Vagina (tissue), 2 donors: ENCODE results near the gene SH3BGR. TPM values are rescaled to one million over a fixed set of nuclear protein-coding genes. Genes with fewer than 3 reads are reported as not detected.

ENCODE experiments used
- DNase-seq, 2 donors: peaks; one replicate each; pipeline ENCODE4 v3.0.0-alpha.2; 2017; ENCODE audit errors: extremely low spot score in 2 of 2
- H3K27ac ChIP-seq: fragments of 200-600 bp; sonication (generic); one replicate; pipeline ENCODE4 v1.5.1; 2019
- H3K27me3 ChIP-seq: fragments of 200-600 bp; sonication (generic); one replicate; pipeline ENCODE4 v1.5.1; 2019
- H3K36me3 ChIP-seq, 2 donors: fragments of 200-600 bp; sonication (generic); one replicate each; pipeline ENCODE4 v1.5.1; 2017 to 2019
- H3K4me1 ChIP-seq: fragments of 200-600 bp; sonication (generic); one replicate; pipeline ENCODE4 v1.5.1; 2019
- H3K4me3 ChIP-seq, 2 donors: fragments of 200-600 bp; sonication (generic); 1 replicate in 1 of 2; 2 replicates in 1 of 2; pipeline ENCODE4 v1.5.1; 2016 to 2019
- H3K9me3 ChIP-seq: fragments of 200-600 bp; sonication (generic); one replicate; pipeline ENCODE4 v1.5.1; 2019
- CTCF ChIP-seq, 3 experiments: fragments of 450-650 bp in 2 of 3; fragments of 200-600 bp in 1 of 3; sonication (generic) in 1 of 3; IDR thresholded peaks; one replicate each; pipeline ENCODE4 v1.5.1; 2017 to 2019; ENCODE audit warnings: antibody characterized with exemption in 3 of 3, mild to moderate bottlenecking in 2 of 3, moderate library complexity in 2 of 3
- POLR2A ChIP-seq, 2 donors: fragments of 450-650 bp; IDR thresholded peaks; one replicate each; pipeline ENCODE4 v1.6.1; 2017; ENCODE audit warnings: antibody characterized with exemption in 2 of 2, mild to moderate bottlenecking in 2 of 2, moderate library complexity in 2 of 2
- POLR2AphosphoS5 ChIP-seq, 2 donors: sonication (generic); formaldehyde crosslinking; IDR thresholded peaks; one replicate each; pipeline ENCODE4 v1.9.0; 2017; ENCODE audit warnings: antibody characterized with exemption in 2 of 2, mild to moderate bottlenecking in 2 of 2, low read depth in 1 of 2; ENCODE audit not compliant: insufficient read depth in 1 of 2
- intact Hi-C: fragments of 100-400 bp; cut with DNase I; formaldehyde crosslinking; loops from one replicate; pipeline ENCODE4 v1.15.1; 2023
- total RNA-seq: library from RNA; depleted of rRNA; stranded (reverse); fragments of >200 nt; gene quantifications from one replicate; pipeline ENCODE4 v1.2.3, GENCODE V29; 2016

SH3BGR gene
- total RNA-seq, 1 donor from 2014 or later, result 1.2 TPM

- no peaks in the 10 kb centered on the region for H3K9me3 ChIP-seq
- no peaks in the 10 kb centered on the region for H3K27me3 ChIP-seq
- no peak for DNase-seq
- no peak overlapping the region for H3K4me3 ChIP-seq
- no peak overlapping the region for H3K27ac ChIP-seq
- intact Hi-C loops, result no loop called here
- TF ChIP-seq POLR2A (IDR thresholded peaks at IDR 0.05), result no peak
- no peak for TF ChIP-seq CTCF (IDR thresholded peaks at IDR 0.05)
- TF ChIP-seq POLR2AphosphoS5 (IDR thresholded peaks at IDR 0.05; ENCODE audit: insufficient read depth in 1 of 2, low read depth in 1 of 2), result no peak
- no peaks in the 10 kb centered on the region for H3K4me1 ChIP-seq
- no peaks in the 10 kb centered on the region for H3K36me3 ChIP-seq
These were observed 16.8 kb downstream of the SH3BGR start for GRCh38 chr21:39468559-39468958.

- no peaks in the 10 kb centered on the region for H3K9me3 ChIP-seq
- DNase-seq, result no peak
- no peak overlapping the region for H3K27ac ChIP-seq
- no peaks in the 10 kb centered on the region for H3K36me3 ChIP-seq
- intact Hi-C loops, result no loop called here
- no peaks in the 10 kb centered on the region for H3K27me3 ChIP-seq
- H3K4me1 ChIP-seq, result no peaks in the 10 kb centered on the region
- no peak overlapping the region for H3K4me3 ChIP-seq
- TF ChIP-seq POLR2AphosphoS5 (IDR thresholded peaks at IDR 0.05; ENCODE audit: insufficient read depth in 1 of 2, low read depth in 1 of 2), result no peak
These were observed 19.8 kb downstream of the SH3BGR start for GRCh38 chr21:39471598-39471997.

GRCh38 chr21:39472786-39473185 lies 21.0 kb downstream of the SH3BGR start:
- Histone ChIP-seq H3K4me3 (no peak overlapping the region), H3K9me3 (no peaks in the 10 kb centered on the region), H3K36me3 (no peaks in the 10 kb centered on the region), H3K27me3 (no peaks in the 10 kb centered on the region), H3K27ac (no peak overlapping the region), H3K4me1 (no peaks in the 10 kb centered on the region)
- DNase-seq, result no peak
- intact Hi-C loops, result no loop called here
- TF ChIP-seq POLR2AphosphoS5 (IDR thresholded peaks at IDR 0.05; ENCODE audit: insufficient read depth in 1 of 2, low read depth in 1 of 2) (no peak), CTCF (IDR thresholded peaks at IDR 0.05) (no peak), POLR2A (IDR thresholded peaks at IDR 0.05) (no peak)

- Histone ChIP-seq H3K27me3 (no peaks in the 10 kb centered on the region), H3K4me3 (no peak overlapping the region), H3K4me1 (no peaks in the 10 kb centered on the region), H3K36me3 (no peaks in the 10 kb centered on the region), H3K9me3 (no peaks in the 10 kb centered on the region), H3K27ac (no peak overlapping the region)
- no peak for TF ChIP-seq POLR2AphosphoS5 (IDR thresholded peaks at IDR 0.05; ENCODE audit: insufficient read depth in 1 of 2, low read depth in 1 of 2)
- TF ChIP-seq CTCF (IDR thresholded peaks at IDR 0.05), result no peak
- no peak for TF ChIP-seq POLR2A (IDR thresholded peaks at IDR 0.05)
- intact Hi-C loops, result no loop called here
- DNase-seq, result no peak
These were observed 22.8 kb downstream of the SH3BGR start for GRCh38 chr21:39474611-39475010.

- H3K27ac ChIP-seq, result no peak overlapping the region
- no peaks in the 10 kb centered on the region for H3K9me3 ChIP-seq
- no peak for DNase-seq
- intact Hi-C loops, result no loop called here
- no peaks in the 10 kb centered on the region for H3K36me3 ChIP-seq
- TF ChIP-seq POLR2AphosphoS5 (IDR thresholded peaks at IDR 0.05; ENCODE audit: insufficient read depth in 1 of 2, low read depth in 1 of 2) (no peak), CTCF (IDR thresholded peaks at IDR 0.05) (no peak), POLR2A (IDR thresholded peaks at IDR 0.05) (no peak)
- no peak overlapping the region for H3K4me3 ChIP-seq
- peaks cover 7% of the 10 kb centered on the region for H3K4me1 ChIP-seq
- H3K27me3 ChIP-seq, result no peaks in the 10 kb centered on the region
These were observed 27.5 kb downstream of the SH3BGR start for GRCh38 chr21:39479164-39479813.
